ENCODE measurements around the gene ANKFN1. TPM values are rescaled to one million over a fixed set of nuclear protein-coding genes. Genes with fewer than 3 reads are reported as not detected.

ANKFN1 gene
- total RNA-seq, result 10 to 100 TPM in 1 of 2 donors, 1 to 10 TPM in 1; 9.6 to 22.6 TPM
- 10 to 100 TPM in 1 of 2 donors, 1 to 10 TPM in 1; 9.8 to 14.5 TPM for polyA plus RNA-seq (ENCODE audit: insufficient read length in 2 of 2)
- long read RNA-seq, donor 1, partial matches to known transcripts, result 6 of 7 reads
- long read RNA-seq, donor 1, other reads (novel, unspliced or antisense), result 0 of 7 reads
- long read RNA-seq, donor 2, result 0 reads
- long read RNA-seq, donor 3, result 0 reads
- long read RNA-seq, donor 4, result 0 reads

GRCh38 chr17:56152874-56153602 is at the start of gene ANKFN1:
Gene ANKFN1 (plus strand): TSS chr17:56153475. CDS start chr17:56212668, 59,193 bp downstream.
- peak within 1 kb of the TSS; percentile 62 for H3K27ac ChIP-seq (ENCODE audit: low read depth, low read length)
- peak within 1 kb of the TSS; percentile 28 for H3K4me3 ChIP-seq (ENCODE audit: low read depth, low read length)
- no peaks in the 10 kb centered on the region for H3K9me3 ChIP-seq (ENCODE audit: control insufficient read depth, insufficient read depth, low read length)
- H3K27me3 ChIP-seq (ENCODE audit: control insufficient read depth, insufficient read depth, low read length), result no peaks in the 10 kb centered on the region
- H3K36me3 ChIP-seq (ENCODE audit: control insufficient read depth, insufficient read depth, low read length), result no peaks in the 10 kb centered on the region
- peak in 5 of 6 donors; percentile 70 to 91 (median 82) for DNase-seq (ENCODE audit: low read depth in 4 of 6, low spot score in 6 of 6)
- WGBS (ENCODE audit: insufficient coverage), result 27% methylated on average over 10 of the region's 11 CpGs
- peaks cover 8% of the 10 kb centered on the region for H3K4me1 ChIP-seq (ENCODE audit: control insufficient read depth, insufficient read depth, low read length)

GRCh38 chr17:56108811-56109284 is 44.4 kb upstream of the ANKFN1 start:
- no CpG with 5 or more reads among the region's 2 CpGs for WGBS (ENCODE audit: insufficient coverage)
- Histone ChIP-seq H3K36me3 (ENCODE audit: control insufficient read depth, insufficient read depth, low read length) (no peaks in the 10 kb centered on the region), H3K4me3 (ENCODE audit: low read depth, low read length) (no peak overlapping the region), H3K27ac (ENCODE audit: low read depth, low read length) (no peak overlapping the region), H3K9me3 (ENCODE audit: control insufficient read depth, insufficient read depth, low read length) (no peaks in the 10 kb centered on the region), H3K4me1 (ENCODE audit: control insufficient read depth, insufficient read depth, low read length) (no peaks in the 10 kb centered on the region), H3K27me3 (ENCODE audit: control insufficient read depth, insufficient read depth, low read length) (no peaks in the 10 kb centered on the region)
- DNase-seq (ENCODE audit: low read depth in 4 of 6, low spot score in 6 of 6), result no peak

- H3K4me3 ChIP-seq (ENCODE audit: low read depth, low read length), result no peak overlapping the region
- H3K4me1 ChIP-seq (ENCODE audit: control insufficient read depth, insufficient read depth, low read length), result no peaks in the 10 kb centered on the region
- no peaks in the 10 kb centered on the region for H3K36me3 ChIP-seq (ENCODE audit: control insufficient read depth, insufficient read depth, low read length)
- H3K27ac ChIP-seq (ENCODE audit: low read depth, low read length), result no peak overlapping the region
- H3K9me3 ChIP-seq (ENCODE audit: control insufficient read depth, insufficient read depth, low read length), result no peaks in the 10 kb centered on the region
- WGBS (ENCODE audit: insufficient coverage), result 74% methylated on average over 3 of the region's 3 CpGs
- no peaks in the 10 kb centered on the region for H3K27me3 ChIP-seq (ENCODE audit: control insufficient read depth, insufficient read depth, low read length)
- DNase-seq (ENCODE audit: low read depth in 4 of 6, low spot score in 6 of 6), result no peak
These were observed 43.4 kb upstream of the ANKFN1 start for GRCh38 chr17:56109836-56110235.

GRCh38 chr17:56110463-56111135 is 42.7 kb upstream of the ANKFN1 start:
- no peak for DNase-seq (ENCODE audit: low read depth in 4 of 6, low spot score in 6 of 6)
- Histone ChIP-seq H3K4me1 (ENCODE audit: control insufficient read depth, insufficient read depth, low read length) (no peaks in the 10 kb centered on the region), H3K27ac (ENCODE audit: low read depth, low read length) (no peak overlapping the region), H3K9me3 (ENCODE audit: control insufficient read depth, insufficient read depth, low read length) (no peaks in the 10 kb centered on the region), H3K4me3 (ENCODE audit: low read depth, low read length) (no peak overlapping the region), H3K27me3 (ENCODE audit: control insufficient read depth, insufficient read depth, low read length) (no peaks in the 10 kb centered on the region), H3K36me3 (ENCODE audit: control insufficient read depth, insufficient read depth, low read length) (no peaks in the 10 kb centered on the region)
- WGBS (ENCODE audit: insufficient coverage), result 70% methylated on average over 2 of the region's 4 CpGs

GRCh38 chr17:56111706-56112485 is 41.4 kb upstream of the ANKFN1 start:
- Histone ChIP-seq H3K36me3 (ENCODE audit: control insufficient read depth, insufficient read depth, low read length) (no peaks in the 10 kb centered on the region), H3K9me3 (ENCODE audit: control insufficient read depth, insufficient read depth, low read length) (no peaks in the 10 kb centered on the region), H3K27me3 (ENCODE audit: control insufficient read depth, insufficient read depth, low read length) (no peaks in the 10 kb centered on the region), H3K27ac (ENCODE audit: low read depth, low read length) (no peak overlapping the region), H3K4me1 (ENCODE audit: control insufficient read depth, insufficient read depth, low read length) (no peaks in the 10 kb centered on the region), H3K4me3 (ENCODE audit: low read depth, low read length) (no peak overlapping the region)
- DNase-seq (ENCODE audit: low read depth in 4 of 6, low spot score in 6 of 6), result peak in 1 of 6 donors; percentile 52
- WGBS (ENCODE audit: insufficient coverage), result 73% methylated on average over 2 of the region's 3 CpGs

- no peaks in the 10 kb centered on the region for H3K9me3 ChIP-seq (ENCODE audit: control insufficient read depth, insufficient read depth, low read length)
- no peaks in the 10 kb centered on the region for H3K36me3 ChIP-seq (ENCODE audit: control insufficient read depth, insufficient read depth, low read length)
- no CpG with 5 or more reads among the region's 2 CpGs for WGBS (ENCODE audit: insufficient coverage)
- no peak overlapping the region for H3K27ac ChIP-seq (ENCODE audit: low read depth, low read length)
- no peak for DNase-seq (ENCODE audit: low read depth in 4 of 6, low spot score in 6 of 6)
- no peaks in the 10 kb centered on the region for H3K4me1 ChIP-seq (ENCODE audit: control insufficient read depth, insufficient read depth, low read length)
- H3K4me3 ChIP-seq (ENCODE audit: low read depth, low read length), result no peak overlapping the region
- no peaks in the 10 kb centered on the region for H3K27me3 ChIP-seq (ENCODE audit: control insufficient read depth, insufficient read depth, low read length)
These were observed 39.8 kb upstream of the ANKFN1 start for GRCh38 chr17:56113486-56113885.

GRCh38 chr17:56114469-56114868 is 38.8 kb upstream of the ANKFN1 start:
- no peaks in the 10 kb centered on the region for H3K9me3 ChIP-seq (ENCODE audit: control insufficient read depth, insufficient read depth, low read length)
- WGBS (ENCODE audit: insufficient coverage), result no CpG with 5 or more reads among the region's 1 CpG
- H3K27me3 ChIP-seq (ENCODE audit: control insufficient read depth, insufficient read depth, low read length), result no peaks in the 10 kb centered on the region
- no peaks in the 10 kb centered on the region for H3K4me1 ChIP-seq (ENCODE audit: control insufficient read depth, insufficient read depth, low read length)
- no peak overlapping the region for H3K27ac ChIP-seq (ENCODE audit: low read depth, low read length)
- no peak for DNase-seq (ENCODE audit: low read depth in 4 of 6, low spot score in 6 of 6)
- no peak overlapping the region for H3K4me3 ChIP-seq (ENCODE audit: low read depth, low read length)
- H3K36me3 ChIP-seq (ENCODE audit: control insufficient read depth, insufficient read depth, low read length), result no peaks in the 10 kb centered on the region

GRCh38 chr17:56119191-56119590 is 34.1 kb upstream of the ANKFN1 start:
- DNase-seq (ENCODE audit: low read depth in 4 of 6, low spot score in 6 of 6), result no peak
- no peaks in the 10 kb centered on the region for H3K27me3 ChIP-seq (ENCODE audit: control insufficient read depth, insufficient read depth, low read length)
- WGBS (ENCODE audit: insufficient coverage), result 74% methylated on average over 2 of the region's 2 CpGs
- no peaks in the 10 kb centered on the region for H3K4me1 ChIP-seq (ENCODE audit: control insufficient read depth, insufficient read depth, low read length)
- no peak overlapping the region for H3K27ac ChIP-seq (ENCODE audit: low read depth, low read length)
- H3K4me3 ChIP-seq (ENCODE audit: low read depth, low read length), result no peak overlapping the region
- no peaks in the 10 kb centered on the region for H3K36me3 ChIP-seq (ENCODE audit: control insufficient read depth, insufficient read depth, low read length)
- no peaks in the 10 kb centered on the region for H3K9me3 ChIP-seq (ENCODE audit: control insufficient read depth, insufficient read depth, low read length)

- WGBS (ENCODE audit: insufficient coverage), result 92% methylated on average over 3 of the region's 4 CpGs
- no peaks in the 10 kb centered on the region for H3K4me1 ChIP-seq (ENCODE audit: control insufficient read depth, insufficient read depth, low read length)
- H3K4me3 ChIP-seq (ENCODE audit: low read depth, low read length), result no peak overlapping the region
- H3K36me3 ChIP-seq (ENCODE audit: control insufficient read depth, insufficient read depth, low read length), result no peaks in the 10 kb centered on the region
- no peaks in the 10 kb centered on the region for H3K27me3 ChIP-seq (ENCODE audit: control insufficient read depth, insufficient read depth, low read length)
- DNase-seq (ENCODE audit: low read depth in 4 of 6, low spot score in 6 of 6), result no peak
- H3K9me3 ChIP-seq (ENCODE audit: control insufficient read depth, insufficient read depth, low read length), result no peaks in the 10 kb centered on the region
- no peak overlapping the region for H3K27ac ChIP-seq (ENCODE audit: low read depth, low read length)
These were observed 33.3 kb upstream of the ANKFN1 start for GRCh38 chr17:56119936-56120335.
